Transverse colon (tissue), 4 donors: ENCODE data around the gene SOWAHA. TPM values are rescaled to one million over a fixed set of nuclear protein-coding genes. Genes with fewer than 3 reads are reported as not detected.

Source experiments
- DNase-seq: peaks from one replicate; pipeline ENCODE4 v3.0.0-alpha.2; 2019
- H3K27ac ChIP-seq, 4 donors: fragments of 200-600 bp; sonication (generic); 2 replicates each; pipeline ENCODE4 v1.5.1; 2016 to 2018; ENCODE audit warnings: inconsistent platforms in 4 of 4
- H3K27me3 ChIP-seq: fragments of 200-600 bp; sonication (generic); 2 replicates; pipeline ENCODE4 v1.5.1; 2017; ENCODE audit warnings: inconsistent platforms
- H3K36me3 ChIP-seq, 4 donors: fragments of 200-600 bp; sonication (generic); 2 replicates each; pipeline ENCODE4 v1.5.1; 2017 to 2019; ENCODE audit warnings: inconsistent platforms in 4 of 4
- H3K4me1 ChIP-seq, 4 donors: fragments of 200-600 bp; sonication (generic); 2 replicates each; pipeline ENCODE4 v1.5.1; 2017 to 2020; ENCODE audit warnings: inconsistent platforms in 4 of 4
- H3K4me3 ChIP-seq, 4 donors: fragments of 200-600 bp; sonication (generic); 1 replicate in 1 of 4; 2 replicates in 3 of 4; pipeline versions ENCODE4 v1.5.1 to v1.6.1; 2017 to 2019; ENCODE audit warnings: inconsistent platforms in 4 of 4
- H3K9me3 ChIP-seq, 2 donors: fragments of 200-600 bp; sonication (generic); 2 replicates each; pipeline ENCODE4 v1.5.1; 2017 to 2019; ENCODE audit warnings: inconsistent platforms in 2 of 2
- CTCF ChIP-seq, 5 experiments: fragments of 200-600 bp in 3 of 5; fragments of 450-650 bp in 2 of 5; sonication (generic) in 3 of 5; IDR thresholded peaks; 1 replicate in 2 of 5; 2 replicates in 3 of 5; pipeline ENCODE4 v1.5.1; 2016 to 2017; ENCODE audit warnings: antibody characterized with exemption in 5 of 5, inconsistent platforms in 3 of 5, mild to moderate bottlenecking in 2 of 5, moderate library complexity in 1 of 5
- EP300 ChIP-seq: sonication (generic); formaldehyde crosslinking; IDR thresholded peaks from one replicate; pipeline ENCODE4 v1.6.1; 2017; ENCODE audit warnings: antibody characterized with exemption, low read depth
- POLR2A ChIP-seq: fragments of 450-650 bp; IDR thresholded peaks from one replicate; pipeline ENCODE4 v1.6.1; 2016; ENCODE audit warnings: antibody characterized with exemption, mild to moderate bottlenecking, moderate library complexity
- POLR2AphosphoS5 ChIP-seq, 3 donors: sonication (generic); formaldehyde crosslinking; IDR thresholded peaks; one replicate each; pipeline ENCODE4 v1.6.1; 2016; ENCODE audit warnings: antibody characterized with exemption in 3 of 3
- WGBS, 2 donors: methylation state at CpG; one replicate each; pipeline ENCODE4 v1.1.5; 2018; ENCODE audit warnings: low coverage in 1 of 2; 5-methylcytosine and 5-hydroxymethylcytosine counted together
- in situ Hi-C, 4 donors: fragments of 200-750 bp; cut with MboI; loops; one replicate each; pipeline versions ENCODE4 v1.15.0 to v1.15.1; 2017; ENCODE audit warnings: low sequenced_read_pairs in 3 of 4, low pct_ligation_motif_present in 1 of 4, low pct_unique_long_range_greater_than_20kb in 1 of 4
- intact Hi-C: fragments of 100-400 bp; cut with DNase I; formaldehyde crosslinking; loops from one replicate; pipeline ENCODE4 v1.15.1; 2023; ENCODE audit warnings: low total_unique reads
- total RNA-seq, 4 donors: library from RNA; depleted of rRNA; stranded (reverse); fragments of >200 nt; gene quantifications; one replicate each; pipeline ENCODE4 v1.1.0, GENCODE V29; 2016

Gene SOWAHA
- total RNA-seq, 4 donors from 2014 or later = 35.2 to 93.5 (median 76.0) TPM

- intact Hi-C loops (no loop called here), in situ Hi-C loops (no loop called here)
- WGBS, 2 donors = 91% methylated on average over 14 of the region's 14 CpGs; no CpG with 5 or more reads in 1 of the 2 donors
- no peak for TF ChIP-seq EP300
- no peak for TF ChIP-seq POLR2A
- TF ChIP-seq POLR2AphosphoS5 (IDR thresholded peaks at IDR 0.05) = no peak
- Histone ChIP-seq H3K4me1 (peaks cover 0 to 11% (median 7%) of the 10 kb centered on the region in 4 donors), H3K27me3 (no peaks in the 10 kb centered on the region), H3K9me3 (no peaks in the 10 kb centered on the region), H3K27ac (no peak overlapping the region), H3K36me3 (peaks cover 0 to 9% (median 4%) of the 10 kb centered on the region in 4 donors), H3K4me3 (no peak overlapping the region)
- peak; percentile 4 for DNase-seq
Measured at GRCh38 chr5:132766020-132766805, 46.9 kb upstream of the SOWAHA start.

GRCh38 chr5:132766806-132767055 lies 46.4 kb upstream of the SOWAHA start:
- intact Hi-C loops = no loop called here
- Histone ChIP-seq H3K27ac (no peak overlapping the region), H3K27me3 (no peaks in the 10 kb centered on the region), H3K4me3 (no peak overlapping the region), H3K36me3 (peaks cover 0 to 9% (median 4%) of the 10 kb centered on the region in 4 donors), H3K4me1 (peaks cover 0 to 14% (median 7%) of the 10 kb centered on the region in 4 donors), H3K9me3 (no peaks in the 10 kb centered on the region)
- 90% methylated on average over 1 of the region's 1 CpG; no CpG with 5 or more reads in 1 of the 2 donors for WGBS, 2 donors
- in situ Hi-C loops = no loop called here
- TF ChIP-seq CTCF (IDR thresholded peaks at IDR 0.05) (no peak), EP300 (no peak)
- no peak for DNase-seq

GRCh38 chr5:132767150-132767549 lies 46.0 kb upstream of the SOWAHA start:
- Histone ChIP-seq H3K9me3 (no peaks in the 10 kb centered on the region), H3K27ac (peak overlapping the region in 2 of 4 donors; percentile 39 to 57), H3K4me1 (peaks cover 0 to 14% (median 7%) of the 10 kb centered on the region in 4 donors), H3K27me3 (no peaks in the 10 kb centered on the region), H3K4me3 (no peak overlapping the region), H3K36me3 (peaks cover 0 to 9% (median 4%) of the 10 kb centered on the region in 4 donors)
- no peak for DNase-seq
- 69 to 73% methylated on average over 2 of the region's 2 CpGs for WGBS, 2 donors
- intact Hi-C loops = no loop called here
- TF ChIP-seq EP300 (no peak), CTCF (IDR thresholded peaks at IDR 0.05) (no peak), POLR2AphosphoS5 (IDR thresholded peaks at IDR 0.05) (no peak), POLR2A (no peak)
- in situ Hi-C loops = no loop called here

GRCh38 chr5:132768485-132768868 lies 44.6 kb upstream of the SOWAHA start:
- no CpG with 5 or more reads among the region's 3 CpGs for WGBS, 2 donors

More at GRCh38 chr5:132768485-132768868, 44.6 kb upstream of the SOWAHA start:
- H3K4me1 ChIP-seq = peaks cover 0 to 14% (median 7%) of the 10 kb centered on the region in 4 donors
- DNase-seq = no peak
- no peak for TF ChIP-seq POLR2A
- no peak for TF ChIP-seq CTCF (IDR thresholded peaks at IDR 0.05)
- no peaks in the 10 kb centered on the region for H3K9me3 ChIP-seq
- peaks cover 0 to 5% (median 2%) of the 10 kb centered on the region in 4 donors for H3K36me3 ChIP-seq
- in situ Hi-C loops (no loop called here), intact Hi-C loops (no loop called here)
- no peaks in the 10 kb centered on the region for H3K27me3 ChIP-seq
- no peak overlapping the region for H3K4me3 ChIP-seq
- H3K27ac ChIP-seq = no peak overlapping the region
